OCI-LY7 (cell line): Measurements from ENCODE around the gene SUPT4H1. TPM values are rescaled to one million over a fixed set of nuclear protein-coding genes. Genes with fewer than 3 reads are reported as not detected.

ENCODE experiments used
- BruUV-seq: library from RNA; stranded (reverse); fragments of 400-500 nt; replicated peaks from 2 replicates; lab custom pipeline; 2021; lab: Mats Ljungman, UMichigan
- CTCF ChIA-PET: fragments of 300-600 bp; sonication (Branson Sonifier 250); formaldehyde crosslinking; loops from one replicate; lab custom pipeline; 2022; ENCODE audit warnings: antibody characterized with exemption; ENCODE audit not compliant: unreplicated experiment; lab: Charles Lee
- POLR2A ChIA-PET: fragments of 300-600 bp; sonication (Branson Sonifier 250); formaldehyde crosslinking; loops from one replicate; lab custom pipeline; 2022; ENCODE audit warnings: antibody characterized with exemption; lab: Charles Lee
- DNase-seq: peaks from one replicate; pipeline ENCODE4 v3.0.0-alpha.2; 2015; ENCODE audit warnings: low spot score
- H2AFZ ChIP-seq: fragments of 200-600 bp; sonication (generic), shearing (Covaris generic); 2 replicates; pipeline ENCODE4 v1.6.1; 2014; ENCODE audit warnings: mild to moderate bottlenecking, antibody characterized with exemption, low read length, moderate library complexity
- H3K27ac ChIP-seq: fragments of 200-600 bp; sonication (generic); 2 replicates; pipeline ENCODE4 v1.5.1; 2014; ENCODE audit warnings: mixed run types, low read depth, mild to moderate bottlenecking, moderate library complexity, low read length, inconsistent platforms; ENCODE audit not compliant: poor library complexity, severe bottlenecking
- H3K36me3 ChIP-seq: fragments of 200-600 bp; sonication (generic); 2 replicates; pipeline ENCODE4 v1.6.1; 2014; ENCODE audit warnings: mild to moderate bottlenecking, antibody characterized with exemption, low read length, moderate library complexity, mixed read lengths; ENCODE audit not compliant: insufficient read depth
- H3K4me1 ChIP-seq: fragments of 200-600 bp; sonication (generic); 2 replicates; pipeline ENCODE4 v1.5.1; 2014; ENCODE audit warnings: mild to moderate bottlenecking, low read length; ENCODE audit not compliant: insufficient read depth, poor library complexity, severe bottlenecking
- H3K4me2 ChIP-seq: fragments of 200-600 bp; sonication (generic); 2 replicates; pipeline ENCODE4 v1.6.1; 2014; ENCODE audit warnings: mild to moderate bottlenecking, low read length
- H3K4me3 ChIP-seq: fragments of 200-600 bp; sonication (generic); 2 replicates; pipeline ENCODE4 v1.5.1; 2014; ENCODE audit warnings: mild to moderate bottlenecking, low read depth, low read length; ENCODE audit not compliant: poor library complexity, severe bottlenecking
- H3K79me2 ChIP-seq: fragments of 200-600 bp; sonication (generic); 2 replicates; pipeline ENCODE4 v1.6.1; 2016; ENCODE audit warnings: low read depth, mild to moderate bottlenecking, low read length, moderate library complexity, mixed read lengths; ENCODE audit not compliant: insufficient read depth
- H3K9me2 ChIP-seq: fragments of 200-600 bp; sonication (generic); 2 replicates; pipeline ENCODE4 v1.6.1; 2016; ENCODE audit warnings: mild to moderate bottlenecking, low read length, mixed read lengths; ENCODE audit not compliant: insufficient read depth
- H3K9me3 ChIP-seq: fragments of 200-600 bp; sonication (generic); 2 replicates; pipeline ENCODE4 v1.6.1; 2014; ENCODE audit warnings: mild to moderate bottlenecking, mixed run types, low read length, mixed read lengths
- H4K20me1 ChIP-seq: fragments of 200-600 bp; sonication (generic); 2 replicates; pipeline ENCODE4 v1.6.1; 2014; ENCODE audit warnings: mild to moderate bottlenecking, antibody characterized with exemption, low read length, moderate library complexity, mixed read lengths; ENCODE audit not compliant: insufficient read depth
- EZH2phosphoT487 ChIP-seq: fragments of 200-600 bp; sonication (generic); IDR thresholded peaks from 2 replicates; pipeline ENCODE4 v1.6.1; 2018; ENCODE audit warnings: low read depth, borderline replicate concordance, mild to moderate bottlenecking, mixed run types, antibody characterized with exemption, low read length, moderate library complexity, mixed read lengths
- intact Hi-C: fragments of 100-400 bp; cut with micrococcal nuclease; formaldehyde crosslinking; loops from one replicate; pipeline ENCODE4 v1.10.0; 2022; ENCODE audit not compliant: unreplicated experiment
- total RNA-seq, 2 experiments: library from RNA; depleted of rRNA in 1 of 2; stranded (reverse); fragments of >200 nt in 1 of 2; shearing (Covaris generic) in 1 of 2; gene quantifications; 2 replicates each; pipeline ENCODE4 v1.2.3, GENCODE V29; 2014 to 2022
- TF ChIP-seq, protein P1 (sequence below): fragments of 200-600 bp; sonication (generic); conservative IDR thresholded peaks from 2 replicates; pipeline ENCODE4 v1.5.1; 2014; ENCODE audit warnings: mild to moderate bottlenecking, antibody characterized with exemption, low read length, moderate library complexity, mixed read lengths

Gene SUPT4H1
- total RNA-seq, 2 experiments from 2014 or later, result 56.5 to 65.5 TPM

GRCh38 chr17:58337210-58337599, 14.8 kb downstream of the SUPT4H1 start:
- no TSS peak for BruUV-seq
- peaks cover 18% of the 10 kb centered on the region for H3K36me3 ChIP-seq
- no peaks in the 10 kb centered on the region for H3K9me2 ChIP-seq
- H4K20me1 ChIP-seq, result 0 out of 2 replicates have a peak, but pooled peaks cover under 1% of the 10 kb centered on the region
- H3K9me3 ChIP-seq, result no peaks in the 10 kb centered on the region
- peak overlapping the region; percentile 100 for H3K4me2 ChIP-seq
- H3K27ac ChIP-seq, result peak overlapping the region; percentile 99
- DNase-seq, result peak; percentile 81
- H2AFZ ChIP-seq, result no peak overlapping the region
- TF ChIP-seq, protein P1, sequence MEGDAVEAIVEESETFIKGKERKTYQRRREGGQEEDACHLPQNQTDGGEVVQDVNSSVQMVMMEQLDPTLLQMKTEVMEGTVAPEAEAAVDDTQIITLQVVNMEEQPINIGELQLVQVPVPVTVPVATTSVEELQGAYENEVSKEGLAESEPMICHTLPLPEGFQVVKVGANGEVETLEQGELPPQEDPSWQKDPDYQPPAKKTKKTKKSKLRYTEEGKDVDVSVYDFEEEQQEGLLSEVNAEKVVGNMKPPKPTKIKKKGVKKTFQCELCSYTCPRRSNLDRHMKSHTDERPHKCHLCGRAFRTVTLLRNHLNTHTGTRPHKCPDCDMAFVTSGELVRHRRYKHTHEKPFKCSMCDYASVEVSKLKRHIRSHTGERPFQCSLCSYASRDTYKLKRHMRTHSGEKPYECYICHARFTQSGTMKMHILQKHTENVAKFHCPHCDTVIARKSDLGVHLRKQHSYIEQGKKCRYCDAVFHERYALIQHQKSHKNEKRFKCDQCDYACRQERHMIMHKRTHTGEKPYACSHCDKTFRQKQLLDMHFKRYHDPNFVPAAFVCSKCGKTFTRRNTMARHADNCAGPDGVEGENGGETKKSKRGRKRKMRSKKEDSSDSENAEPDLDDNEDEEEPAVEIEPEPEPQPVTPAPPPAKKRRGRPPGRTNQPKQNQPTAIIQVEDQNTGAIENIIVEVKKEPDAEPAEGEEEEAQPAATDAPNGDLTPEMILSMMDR, result no peak
- no peak for TF ChIP-seq EZH2phosphoT487
- H3K79me2 ChIP-seq, result peaks cover 65% of the 10 kb centered on the region
- ChIA-PET POLR2A (interaction anchor here (0.5 to 8.0 kb wide), 13 partner anchors 6 to 1810 kb away, joined by 3 to 179 read pairs (median 9); partner anchors contain the start of genes RNF43, SUPT4H1 and TSPOAP1), CTCF (interaction anchor here (0.8 to 1.2 kb wide), 2 partner anchors 9 to 20 kb away, joined by 3 to 5 read pairs; partner anchors contain the start of gene TSPOAP1)
- peaks cover 90% of the 10 kb centered on the region for H3K4me1 ChIP-seq
- H3K4me3 ChIP-seq, result peak overlapping the region; percentile 98
- intact Hi-C loops, result loop anchor here (10.0 kb wide), 2 partner anchors 712 to 818 kb away; partner anchors contain the start of genes PRR11 and SKA2

DNA sequence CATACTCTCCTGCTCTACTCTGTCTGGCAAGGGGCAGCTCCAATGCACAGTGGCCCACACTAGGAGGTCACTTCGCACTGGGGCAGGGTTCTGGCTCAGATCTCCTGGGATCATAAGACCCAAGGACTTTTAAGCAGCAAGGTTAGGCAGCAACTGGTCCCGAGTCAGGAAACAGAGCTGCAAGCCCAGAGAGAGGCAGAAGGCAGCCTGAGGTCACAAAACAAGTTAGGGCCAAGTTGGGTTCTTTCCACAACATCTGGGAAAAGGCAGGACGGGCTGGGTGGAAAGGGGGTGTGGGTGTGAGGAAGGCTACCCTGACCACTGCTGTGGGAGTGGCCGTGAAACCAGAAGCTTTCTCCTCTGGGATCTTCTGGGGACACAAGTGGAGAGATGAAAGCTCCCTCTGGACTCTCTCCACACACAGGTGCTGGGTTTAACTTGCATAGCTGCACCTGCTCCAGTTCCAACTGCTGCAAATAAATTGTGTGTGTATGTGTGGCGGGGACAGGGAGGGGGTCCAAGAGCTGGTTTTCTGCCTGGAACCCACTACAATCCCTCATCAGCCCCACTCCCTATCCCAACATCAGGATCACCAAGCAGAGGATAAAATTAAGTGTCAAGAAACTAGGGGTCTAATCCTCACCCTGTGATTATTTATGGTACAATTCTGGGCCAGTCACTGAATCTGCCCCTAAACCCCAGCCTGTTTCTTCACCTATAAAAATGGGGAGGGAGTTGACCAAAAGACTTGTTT, 15.4 kb downstream of the SUPT4H1 start:
- H3K9me3 ChIP-seq, result no peaks in the 10 kb centered on the region
- CTCF ChIA-PET, result interaction anchor here (0.6 to 1.6 kb wide), 4 partner anchors 8 to 34 kb away, joined by 3 to 7 read pairs (median 4); partner anchors contain the start of gene TSPOAP1
- H3K9me2 ChIP-seq, result no peaks in the 10 kb centered on the region
- H3K79me2 ChIP-seq, result peaks cover 65% of the 10 kb centered on the region
- H3K4me3 ChIP-seq, result peak overlapping the region; percentile 98
- H3K4me1 ChIP-seq, result peaks cover 85% of the 10 kb centered on the region
- H4K20me1 ChIP-seq, result 0 out of 2 replicates have a peak, but pooled peaks cover 6% of the 10 kb centered on the region
- TF ChIP-seq, protein P1, result no peak
- no peak for TF ChIP-seq EZH2phosphoT487
- peak overlapping the region; percentile 99 for H3K27ac ChIP-seq
- peaks cover 19% of the 10 kb centered on the region for H3K36me3 ChIP-seq
- intact Hi-C loops, result loop anchor here (10.0 kb wide), 2 partner anchors 712 to 818 kb away; partner anchors contain the start of genes PRR11 and SKA2
- peak; percentile 83 for DNase-seq
- no peak overlapping the region for H2AFZ ChIP-seq
- H3K4me2 ChIP-seq, result peak overlapping the region; percentile 100
- no TSS peak for BruUV-seq
- POLR2A ChIA-PET, result interaction anchor here (0.5 to 8.0 kb wide), 11 partner anchors 7 to 1535 kb away, joined by 3 to 179 read pairs (median 9); partner anchors contain the start of genes RNF43, SUPT4H1 and TSPOAP1
